Measurements from ENCODE around the gene AP3B1.

- TF ChIP-seq EZH2 (IDR thresholded peaks at IDR 0.05; ENCODE audit: low read depth, low read length, severe bottlenecking): no peak
- TF ChIP-seq CTCF (IDR thresholded peaks at IDR 0.05; ENCODE audit: control extremely low read depth in 1 of 3, insufficient read depth in 1 of 3, low read depth in 1 of 3, low read length in 3 of 3): no peak
- TF ChIP-seq EP300 (IDR thresholded peaks at IDR 0.05; ENCODE audit: borderline replicate concordance in 1 of 2, low read depth in 2 of 2, low read length in 2 of 2): no peak
- no peak for TF ChIP-seq SUZ12 (IDR thresholded peaks at IDR 0.05; ENCODE audit: low read length)
- TF ChIP-seq ATF2 (IDR thresholded peaks at IDR 0.05; ENCODE audit: low read length): no peak
- no peak for TF ChIP-seq YY1 (IDR thresholded peaks at IDR 0.05; ENCODE audit: low read depth, low read length)
Measured at GRCh38 chr5:78279194-78279593, 15.3 kb downstream of the AP3B1 start.

Measured in H1 (cell line).